Loucy (cell line): ENCODE data around the gene PDXK.

ENCODE experiments used
- EZH2phosphoT487 ChIP-seq: fragments of 200-600 bp; IDR thresholded peaks from 2 replicates; pipeline ENCODE4 v1.6.1; 2018; ENCODE audit warnings: antibody characterized with exemption, mild to moderate bottlenecking, moderate library complexity, borderline replicate concordance
- TF ChIP-seq, protein P1 (sequence below): fragments of 200-600 bp; sonication (generic); conservative IDR thresholded peaks from 2 replicates; pipeline ENCODE4 v1.5.1; 2014; ENCODE audit warnings: mild to moderate bottlenecking, antibody characterized with exemption, low read length

DNA sequence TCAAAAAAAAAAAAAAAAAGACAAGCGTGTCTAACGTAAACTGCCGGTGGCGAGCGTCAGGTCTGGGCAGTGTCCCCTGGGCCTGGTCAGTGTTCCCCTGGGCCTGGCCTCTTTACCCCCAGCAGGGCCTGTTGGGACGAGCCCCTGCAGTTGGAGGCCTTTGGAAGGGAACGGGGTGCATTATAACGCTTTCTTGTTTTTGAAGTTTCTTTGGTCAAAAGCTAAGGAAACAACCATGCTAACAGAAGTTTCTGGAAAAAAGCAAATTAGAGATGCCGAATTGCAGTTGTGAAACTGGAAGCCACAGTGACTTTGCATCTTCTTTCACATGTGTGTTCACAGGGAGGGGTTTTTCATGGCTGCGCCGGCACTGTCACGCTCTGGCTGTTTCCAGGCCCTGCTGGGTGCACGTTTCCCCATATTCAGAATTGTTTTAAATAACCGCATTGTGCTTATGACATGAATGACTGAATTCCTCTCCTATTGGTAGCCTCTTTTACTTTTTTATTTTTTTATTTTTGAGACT lies 86.4 kb downstream of the PDXK start:
- TF ChIP-seq, protein P1, sequence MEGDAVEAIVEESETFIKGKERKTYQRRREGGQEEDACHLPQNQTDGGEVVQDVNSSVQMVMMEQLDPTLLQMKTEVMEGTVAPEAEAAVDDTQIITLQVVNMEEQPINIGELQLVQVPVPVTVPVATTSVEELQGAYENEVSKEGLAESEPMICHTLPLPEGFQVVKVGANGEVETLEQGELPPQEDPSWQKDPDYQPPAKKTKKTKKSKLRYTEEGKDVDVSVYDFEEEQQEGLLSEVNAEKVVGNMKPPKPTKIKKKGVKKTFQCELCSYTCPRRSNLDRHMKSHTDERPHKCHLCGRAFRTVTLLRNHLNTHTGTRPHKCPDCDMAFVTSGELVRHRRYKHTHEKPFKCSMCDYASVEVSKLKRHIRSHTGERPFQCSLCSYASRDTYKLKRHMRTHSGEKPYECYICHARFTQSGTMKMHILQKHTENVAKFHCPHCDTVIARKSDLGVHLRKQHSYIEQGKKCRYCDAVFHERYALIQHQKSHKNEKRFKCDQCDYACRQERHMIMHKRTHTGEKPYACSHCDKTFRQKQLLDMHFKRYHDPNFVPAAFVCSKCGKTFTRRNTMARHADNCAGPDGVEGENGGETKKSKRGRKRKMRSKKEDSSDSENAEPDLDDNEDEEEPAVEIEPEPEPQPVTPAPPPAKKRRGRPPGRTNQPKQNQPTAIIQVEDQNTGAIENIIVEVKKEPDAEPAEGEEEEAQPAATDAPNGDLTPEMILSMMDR, result no peak
- TF ChIP-seq EZH2phosphoT487, result no peak
